GM21447 (cell line): ENCODE measurements around the gene RASA4B.
"Not testable (repeated sequence)": the region's sequence is repeated elsewhere in the genome, so short reads cannot be mapped to it uniquely, and the experiment has no call there.

Source experiments
- ATAC-seq: cut with Tn5 transposase; IDR thresholded peaks from one replicate; pipeline ENCODE4 v1.9.1; 2021; ENCODE audit not compliant: unreplicated experiment

The RASA4B gene

GRCh38 chr7:102511860-102512522 lies 5.6 kb downstream of the RASA4B start:
- ATAC-seq, result peak; percentile 34

DNA sequence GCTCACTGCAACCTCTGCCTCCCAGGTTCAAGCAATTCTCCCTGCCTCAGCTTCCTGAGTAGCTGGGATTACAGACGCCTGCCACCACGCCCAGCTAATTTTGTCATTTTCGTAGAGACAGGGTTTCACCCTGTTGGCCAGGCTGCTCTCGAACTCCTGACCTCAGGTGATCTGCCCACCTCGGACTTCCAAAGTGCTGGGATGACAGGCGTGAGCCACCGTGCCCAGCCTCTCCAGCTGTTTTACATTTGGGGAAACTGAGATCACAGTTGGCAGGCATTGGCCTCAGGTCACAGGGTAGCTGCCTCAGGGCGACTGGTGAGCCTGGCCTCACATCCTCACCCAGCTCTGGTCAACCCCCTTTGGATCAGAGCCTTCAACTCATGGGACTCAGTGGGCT lies 7.0 kb downstream of the RASA4B start:
- ATAC-seq, result not testable (repeated sequence)

GRCh38 chr7:102507410-102508088 lies 10.0 kb downstream of the RASA4B start:
- ATAC-seq, result not testable (repeated sequence)

DNA sequence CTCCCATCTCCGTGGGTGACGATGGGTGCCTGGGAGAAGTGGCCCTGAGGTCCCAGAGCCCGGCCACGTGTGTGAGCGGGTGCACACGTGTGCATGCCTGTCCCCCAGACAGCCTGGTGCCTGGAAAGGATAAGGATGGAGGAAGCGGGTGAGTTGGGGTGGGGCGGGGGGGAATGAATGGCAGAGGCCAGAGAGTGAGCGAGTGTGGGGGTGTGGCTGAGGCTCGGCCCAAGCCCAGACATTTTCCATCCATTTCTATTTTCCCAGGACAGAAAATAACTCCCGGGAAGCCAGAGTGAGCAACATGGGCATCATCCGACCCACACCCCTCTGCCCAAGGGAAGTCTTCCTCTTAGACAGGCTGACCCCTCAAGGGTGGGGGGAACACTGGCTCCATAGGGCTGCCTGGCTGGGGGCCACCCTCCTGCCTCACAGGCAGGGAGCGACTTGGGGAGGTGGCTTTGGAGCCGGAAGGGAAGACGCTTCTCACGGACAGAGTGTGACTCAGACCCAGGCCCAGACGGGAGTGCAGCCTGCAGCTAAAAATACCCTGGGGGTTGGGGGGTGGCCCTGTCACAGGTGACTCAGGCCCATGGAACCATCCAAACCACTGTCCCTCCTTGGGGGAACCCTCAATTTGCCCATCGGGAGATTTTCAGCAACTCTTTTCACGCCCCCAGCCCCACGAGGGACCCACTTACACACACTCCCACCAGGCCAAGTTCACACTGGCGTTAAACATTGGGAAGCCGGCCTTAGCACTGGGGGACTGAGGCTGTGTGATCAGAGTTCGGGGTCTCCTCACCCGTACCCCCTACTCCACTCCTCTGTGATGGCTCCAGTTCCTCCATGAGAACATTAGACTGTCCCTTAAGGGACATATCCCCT lies 12.0 kb downstream of the RASA4B start:
- ATAC-seq, result not testable (repeated sequence)

- ATAC-seq, result not testable (repeated sequence)
These were observed 14.4 kb downstream of the RASA4B start for GRCh38 chr7:102503141-102503540.

DNA sequence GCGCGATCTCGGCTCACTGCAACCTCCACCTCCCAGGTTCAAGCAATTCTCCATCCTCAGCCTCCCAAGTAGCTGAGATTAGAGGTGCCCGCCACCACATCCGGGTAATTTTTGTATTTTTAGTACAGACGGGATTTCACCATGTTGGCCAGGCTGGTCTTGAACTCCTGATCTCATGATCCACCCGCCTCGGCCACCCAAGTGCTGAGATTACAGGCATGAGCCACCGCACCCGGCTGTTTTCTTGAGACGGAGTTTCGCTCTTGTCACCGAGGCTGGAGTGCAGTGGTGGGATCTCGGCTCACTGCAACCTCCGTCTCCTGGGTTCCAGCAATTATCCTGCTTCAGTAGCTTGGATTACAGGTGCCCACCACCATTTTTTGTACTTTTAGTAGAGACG lies 19.3 kb downstream of the RASA4B start:
- not testable (repeated sequence) for ATAC-seq

DNA sequence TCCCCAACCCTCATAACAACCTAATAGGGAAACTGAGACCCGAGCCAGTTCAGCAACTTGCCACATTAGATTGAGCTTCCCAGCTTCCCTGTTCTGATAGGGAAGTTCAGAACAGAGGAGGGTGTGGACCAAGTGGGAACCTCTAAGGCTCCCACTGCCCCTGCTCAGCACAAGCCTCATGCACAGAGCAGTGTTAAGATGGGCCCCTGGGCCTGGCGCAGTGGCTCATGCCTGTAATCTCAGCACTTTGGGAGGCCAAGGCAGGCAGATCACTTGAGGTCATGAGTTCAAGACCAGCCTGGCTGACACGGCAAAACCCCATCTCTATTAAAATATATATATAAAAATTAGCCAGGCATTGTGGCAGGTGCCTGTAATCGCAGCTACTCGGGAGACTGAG lies 20.3 kb downstream of the RASA4B start:
- ATAC-seq, result not testable (repeated sequence)

DNA sequence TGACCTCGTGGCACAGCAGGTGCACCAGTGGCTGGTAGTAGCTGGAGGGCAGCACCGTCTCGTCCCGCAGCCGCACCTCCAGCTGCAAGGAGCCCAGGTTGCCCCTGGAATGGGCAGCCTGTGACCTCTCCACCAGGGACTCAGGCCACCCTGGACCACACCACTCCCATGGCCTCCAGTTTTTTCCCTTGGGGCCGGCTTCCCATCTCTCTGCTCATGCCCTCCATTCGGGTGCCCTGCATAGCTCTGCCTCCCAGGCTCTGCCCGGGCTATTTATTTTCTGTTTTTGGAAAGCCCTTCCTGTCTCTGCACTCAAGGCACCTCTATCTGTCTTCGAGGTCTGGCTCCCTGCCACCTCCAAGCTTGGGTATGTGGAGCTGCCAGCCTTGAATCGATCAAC lies 20.7 kb downstream of the RASA4B start:
- ATAC-seq, result not testable (repeated sequence)

DNA sequence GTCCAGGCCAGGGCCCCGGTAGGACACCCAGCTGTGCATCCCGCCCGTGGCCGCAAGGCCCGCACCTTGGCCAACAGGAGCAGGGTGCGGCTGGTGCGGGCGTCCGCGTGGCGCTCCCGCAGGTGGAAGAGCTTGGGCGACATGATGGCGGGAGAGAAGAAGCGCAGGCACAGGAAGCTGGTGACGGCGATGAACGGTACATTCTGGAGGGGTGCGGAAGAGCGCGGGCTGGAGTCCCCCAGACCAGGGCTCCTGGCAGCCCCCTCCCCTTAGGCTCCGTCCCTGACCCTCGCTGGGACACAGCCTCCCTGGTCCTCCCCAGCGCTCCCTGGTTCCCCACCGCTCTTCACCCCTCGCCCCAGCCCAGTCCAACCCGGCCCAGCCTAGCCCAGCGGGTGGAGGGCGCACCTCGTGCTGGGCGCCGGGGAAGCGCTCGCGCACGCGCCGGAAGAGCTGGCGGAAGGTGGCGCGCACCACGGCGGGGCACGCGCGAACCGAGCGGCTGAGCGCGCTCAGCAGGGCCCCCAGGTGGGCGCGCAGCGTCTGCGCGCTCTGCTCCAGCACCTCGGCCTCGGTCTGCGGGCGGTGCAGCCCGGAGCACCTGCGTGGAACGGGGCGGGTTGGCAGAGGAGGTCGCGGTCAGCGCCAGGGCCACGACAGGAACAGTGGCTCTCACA lies 23.0 kb downstream of the RASA4B start:
- peak; percentile 54 for ATAC-seq

DNA sequence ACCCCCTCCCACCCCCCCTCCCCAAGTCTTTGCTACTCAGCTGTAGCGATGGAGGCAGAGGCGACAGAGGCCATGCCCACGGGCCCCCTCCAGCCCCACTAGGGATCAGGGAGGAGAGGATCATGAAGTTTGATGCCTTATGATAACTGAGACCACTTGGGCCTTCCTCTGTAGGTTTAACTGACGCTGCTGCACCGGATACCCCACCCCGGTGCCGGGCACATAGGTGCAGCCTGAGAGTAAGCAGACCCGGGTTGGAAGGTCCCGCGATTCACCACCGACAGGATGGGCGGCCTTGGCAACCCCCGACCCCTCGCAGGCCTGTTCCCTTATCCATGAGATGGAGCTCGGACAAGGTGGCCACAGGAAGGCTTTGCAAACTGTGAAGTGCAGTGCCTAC lies 23.6 kb downstream of the RASA4B start:
- peak; percentile 0 for ATAC-seq

DNA sequence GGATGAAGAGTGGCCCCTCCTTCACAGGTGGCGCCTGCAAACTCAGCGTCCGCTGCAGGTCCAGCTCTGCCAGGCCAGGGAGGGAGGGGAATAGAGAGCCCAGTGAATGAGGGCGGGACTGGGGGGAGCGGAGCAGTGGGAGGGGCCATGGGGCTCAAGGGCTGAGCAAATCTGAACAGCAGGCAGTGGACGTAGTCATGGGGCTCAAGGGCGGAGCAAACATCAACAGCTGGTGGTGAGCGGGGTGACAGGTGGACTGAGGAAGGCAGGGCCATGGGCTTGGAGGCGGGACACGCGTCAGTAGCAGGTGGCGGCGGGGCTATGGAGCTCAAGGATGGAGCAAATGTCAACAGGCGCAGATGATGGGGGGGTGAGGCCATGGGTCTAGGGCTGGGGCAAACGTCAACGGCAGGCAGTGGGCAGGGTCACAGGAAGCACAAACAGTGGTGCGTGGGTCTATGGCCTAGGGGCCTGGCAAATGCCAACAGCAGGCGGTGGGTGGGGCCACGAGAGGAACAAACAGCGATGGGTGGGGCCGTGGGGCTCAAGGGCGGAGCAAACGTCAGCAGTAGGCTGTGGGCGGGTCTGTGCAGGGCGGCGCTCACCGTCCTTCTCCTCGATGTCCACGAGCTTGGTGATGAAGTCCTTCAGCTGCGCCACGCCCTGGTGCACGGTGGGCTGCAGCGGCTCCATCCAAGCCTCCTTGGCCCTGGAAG lies 24.2 kb downstream of the RASA4B start:
- ATAC-seq, result peak; percentile 40

GRCh38 chr7:102490529-102491075 lies 27.0 kb downstream of the RASA4B start:
- ATAC-seq, result peak; percentile 51

- not testable (repeated sequence) for ATAC-seq
These were observed 33.3 kb downstream of the RASA4B start for GRCh38 chr7:102484317-102484716.

- ATAC-seq, result not testable (repeated sequence)
These were observed 35.6 kb downstream of the RASA4B start for GRCh38 chr7:102481962-102482361.

DNA sequence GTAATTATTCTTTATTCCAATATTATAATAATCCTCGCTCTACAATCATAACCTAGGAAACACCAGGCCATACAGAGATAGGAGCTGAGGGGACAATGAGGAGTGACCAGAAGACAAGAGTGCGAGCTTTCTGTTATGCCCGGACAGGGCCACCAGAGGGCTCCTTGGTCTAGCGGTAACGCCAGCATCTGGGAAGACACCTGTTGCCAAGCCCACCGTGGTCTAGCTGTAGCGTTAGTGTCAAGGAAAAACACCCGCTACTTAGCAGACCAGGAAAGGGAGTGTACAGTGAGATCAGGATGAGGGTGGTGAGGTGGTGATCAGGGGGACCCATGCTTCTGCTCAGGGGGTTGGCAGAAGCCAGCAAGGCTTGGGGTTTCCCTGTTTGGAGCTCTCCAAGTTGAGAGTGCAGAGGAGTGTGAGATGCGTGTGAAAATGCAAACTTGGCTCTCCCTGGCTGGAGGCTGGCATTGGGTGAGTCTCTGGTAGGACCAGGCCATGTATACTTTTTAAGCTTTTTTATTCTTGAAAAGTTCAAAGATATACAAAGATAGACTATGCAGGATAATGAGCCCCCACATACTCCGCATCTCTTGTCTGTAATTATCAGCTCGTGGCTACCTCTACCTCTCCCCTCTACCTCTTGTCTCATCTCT lies 37.5 kb downstream of the RASA4B start:
- ATAC-seq, result not testable (repeated sequence)

DNA sequence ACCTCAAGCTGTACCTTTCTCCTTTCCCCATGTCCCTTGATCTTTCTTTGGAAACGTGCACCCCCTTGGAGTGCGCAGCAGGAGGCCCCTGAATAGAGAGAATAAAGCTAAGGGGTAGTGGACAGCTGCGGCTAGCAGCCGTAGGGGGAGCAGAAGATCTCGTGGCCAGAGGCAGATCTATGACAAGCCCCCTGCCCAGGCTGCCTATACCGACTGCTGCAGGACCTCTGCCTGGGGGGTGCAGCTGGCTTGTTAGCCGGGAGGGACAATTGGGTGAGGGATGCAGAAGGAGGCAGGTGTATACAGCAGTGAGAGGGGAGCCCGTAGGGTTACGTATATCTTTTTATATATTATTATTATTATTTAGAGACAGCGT lies 38.4 kb downstream of the RASA4B start:
- ATAC-seq, result peak; percentile 36

- peak; percentile 83 for ATAC-seq
These were observed 39.0 kb downstream of the RASA4B start, which contains the start of gene POLR2J for GRCh38 chr7:102478314-102479208. Gene POLR2J (minus strand): TSS chr7:102478922. CDS start chr7:102478860, 62 bp downstream.

DNA sequence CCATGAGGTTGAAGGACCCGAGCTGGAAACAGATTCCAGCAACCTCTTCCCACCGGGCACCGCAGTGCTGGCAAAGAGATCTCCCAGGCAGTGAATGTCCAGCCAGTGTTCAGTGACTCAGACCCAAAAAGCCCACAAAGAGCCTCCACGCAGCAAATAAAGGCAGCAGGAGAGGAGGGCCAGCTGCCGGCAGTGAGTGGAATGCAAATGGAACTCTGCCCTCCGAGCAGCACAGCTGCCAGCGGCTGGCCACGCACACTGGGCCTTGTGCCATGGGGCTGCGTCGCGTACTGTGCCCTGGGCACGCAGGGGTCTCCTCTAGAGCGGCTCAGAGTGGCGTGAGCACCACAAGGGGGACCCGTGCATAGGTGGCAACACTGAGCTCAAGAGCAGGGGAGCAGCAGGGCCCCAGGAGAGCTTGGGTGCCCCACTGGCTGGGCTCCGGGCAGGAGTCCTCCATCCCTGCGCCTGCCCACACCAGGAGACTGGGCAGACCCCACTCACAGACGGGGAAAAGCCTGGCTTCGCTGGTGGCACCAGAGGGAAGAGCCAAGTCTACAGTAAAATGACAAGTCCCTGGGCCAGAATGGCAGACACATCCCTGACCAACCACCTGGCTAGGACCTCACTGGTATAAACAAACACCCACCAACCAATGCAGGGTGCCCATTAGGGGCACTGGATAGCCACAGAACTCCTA lies 42.7 kb downstream of the RASA4B start:
- not testable (repeated sequence) for ATAC-seq
